ENCODE data around the gene INAFM1.
A peak's percentile ranks its signal among the peaks of the same experiment; 100 is the strongest.

Gene INAFM1

GRCh38 chr19:47274071-47274890, at the start of gene INAFM1:
Gene INAFM1 (plus strand): TSS chr19:47274885. CDS start chr19:47274920, 35 bp downstream.
- DNase-seq (ENCODE audit: low spot score) = peak; percentile 92

- DNase-seq (ENCODE audit: low spot score) = peak; percentile 88
These were observed 48.8 kb upstream of the INAFM1 start for GRCh38 chr19:47225746-47226425.

GRCh38 chr19:47226426-47227351, 48.0 kb upstream of the INAFM1 start:
- DNase-seq (ENCODE audit: low spot score) = peak; percentile 60

GRCh38 chr19:47227352-47228167, 47.1 kb upstream of the INAFM1 start:
- peak; percentile 28 for DNase-seq (ENCODE audit: low spot score)

- no peak for DNase-seq (ENCODE audit: low spot score)
These were observed 46.3 kb upstream of the INAFM1 start for GRCh38 chr19:47228168-47228936.

GRCh38 chr19:47228937-47229675, 45.6 kb upstream of the INAFM1 start:
- no peak for DNase-seq (ENCODE audit: low spot score)

- DNase-seq (ENCODE audit: low spot score) = no peak
These were observed 45.0 kb upstream of the INAFM1 start for GRCh38 chr19:47229676-47230053.

GRCh38 chr19:47230054-47230920, 44.4 kb upstream of the INAFM1 start:
- no peak for DNase-seq (ENCODE audit: low spot score)

GRCh38 chr19:47230921-47231214, 43.8 kb upstream of the INAFM1 start, which contains the start of gene BBC3:
Gene BBC3 (minus strand): TSS chr19:47231199. CDS start chr19:47228431, 2,768 bp downstream.
- no peak for DNase-seq (ENCODE audit: low spot score)

- DNase-seq (ENCODE audit: low spot score) = peak; percentile 74
These were observed 43.2 kb upstream of the INAFM1 start for GRCh38 chr19:47231215-47232054.

GRCh38 chr19:47232422-47233211, 42.1 kb upstream of the INAFM1 start:
- DNase-seq (ENCODE audit: low spot score) = no peak

- no peak for DNase-seq (ENCODE audit: low spot score)
These were observed 38.5 kb upstream of the INAFM1 start for GRCh38 chr19:47236072-47236675.

- DNase-seq (ENCODE audit: low spot score) = no peak
These were observed 35.5 kb upstream of the INAFM1 start for GRCh38 chr19:47239152-47239551.

GRCh38 chr19:47239610-47240296, 34.9 kb upstream of the INAFM1 start:
- peak; percentile 67 for DNase-seq (ENCODE audit: low spot score)

GRCh38 chr19:47240556-47240955, 34.1 kb upstream of the INAFM1 start:
- no peak for DNase-seq (ENCODE audit: low spot score)

All from globus pallidus (tissue), 1 donor.